ENCODE measurements around the gene GDPD5. TPM values are rescaled to one million over a fixed set of nuclear protein-coding genes. Genes with fewer than 3 reads are reported as not detected.

The GDPD5 gene
- total and polyA plus RNA-seq, 9 of the 15 experiments (the other 6 are each of a cell fraction or from before 2014, with no cell fraction given) = 0.32 to 27.3 (median 8.0) TPM

DNA sequence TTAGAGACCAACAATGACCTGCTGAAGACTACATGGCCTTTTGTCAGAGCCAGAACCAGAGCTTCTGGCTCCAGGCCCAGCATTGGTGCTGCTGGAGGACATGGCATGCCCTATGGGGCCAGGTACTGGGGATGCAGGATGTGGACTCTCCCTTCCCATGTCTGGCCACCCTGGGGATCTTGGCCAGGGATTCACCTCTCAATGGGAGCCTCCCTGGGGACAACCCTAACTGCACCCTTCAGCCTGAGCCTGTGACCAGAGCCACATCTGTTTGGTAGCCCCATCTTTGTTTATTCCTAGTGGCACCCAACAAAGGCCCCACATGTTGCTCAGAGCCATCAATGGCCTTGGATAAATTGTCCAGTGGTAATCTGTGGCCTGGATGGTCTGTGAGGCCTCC is 98.6 kb downstream of the GDPD5 start:
- no TSS peak for BruUV-seq (replicated peaks)
- H3K79me2 ChIP-seq (ENCODE audit: control insufficient read depth, insufficient read depth, low read length) = no peaks in the 10 kb centered on the region
- H3K27ac ChIP-seq (ENCODE audit: extremely low read depth, low read depth, low read length) = no peak overlapping the region
- H3K4me3 ChIP-seq = no peak overlapping the region
- DNase-seq (ENCODE audit: extremely low read depth in 1 of 4, low spot score in 3 of 4) = no peak
- intact Hi-C loops (cut with micrococcal nuclease) = no loop called here
- no peak for ATAC-seq
- H2AFZ ChIP-seq (ENCODE audit: low read depth, low read length) = no peak overlapping the region
- no peak overlapping the region for H3K4me2 ChIP-seq (ENCODE audit: insufficient read depth, low read length)
- no peak for TF ChIP-seq POU5F1 (IDR thresholded peaks at IDR 0.05; ENCODE audit: borderline replicate concordance, low read depth, low read length, partially characterized antibody)
- no peak for TF ChIP-seq GATAD2A (IDR thresholded peaks at IDR 0.05)
- TF ChIP-seq, protein P1, sequence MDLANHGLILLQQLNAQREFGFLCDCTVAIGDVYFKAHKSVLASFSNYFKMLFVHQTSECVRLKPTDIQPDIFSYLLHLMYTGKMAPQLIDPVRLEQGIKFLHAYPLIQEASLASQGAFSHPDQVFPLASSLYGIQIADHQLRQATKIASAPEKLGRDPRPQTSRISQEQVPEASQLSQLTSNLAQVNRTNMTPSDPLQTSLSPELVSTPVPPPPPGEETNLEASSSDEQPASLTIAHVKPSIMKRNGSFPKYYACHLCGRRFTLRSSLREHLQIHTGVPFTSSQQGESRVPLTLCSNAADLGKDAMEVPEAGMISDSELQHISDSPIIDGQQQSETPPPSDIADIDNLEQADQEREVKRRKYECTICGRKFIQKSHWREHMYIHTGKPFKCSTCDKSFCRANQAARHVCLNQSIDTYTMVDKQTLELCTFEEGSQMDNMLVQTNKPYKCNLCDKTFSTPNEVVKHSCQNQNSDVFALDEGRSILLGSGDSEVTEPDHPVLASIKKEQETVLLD (IDR thresholded peaks at IDR 0.05) = no peak
- TF ChIP-seq CCAR2 (IDR thresholded peaks at IDR 0.05; ENCODE audit: low read depth, low read length) = no peak
- no peak for TF ChIP-seq ZNF184 (CRISPR knock-in tag; IDR thresholded peaks at IDR 0.05)
- TF ChIP-seq SIRT6 (IDR thresholded peaks at IDR 0.05; ENCODE audit: low read depth, low read length) = no peak
- TF ChIP-seq MAZ (CRISPR knock-in tag; conservative IDR thresholded peaks at IDR 0.05 in 1 of 2, IDR thresholded peaks at IDR 0.05 in 1 of 2) = no peak
- no peak for TF ChIP-seq ZZZ3 (IDR thresholded peaks at IDR 0.05)
- TF ChIP-seq, protein P2, sequence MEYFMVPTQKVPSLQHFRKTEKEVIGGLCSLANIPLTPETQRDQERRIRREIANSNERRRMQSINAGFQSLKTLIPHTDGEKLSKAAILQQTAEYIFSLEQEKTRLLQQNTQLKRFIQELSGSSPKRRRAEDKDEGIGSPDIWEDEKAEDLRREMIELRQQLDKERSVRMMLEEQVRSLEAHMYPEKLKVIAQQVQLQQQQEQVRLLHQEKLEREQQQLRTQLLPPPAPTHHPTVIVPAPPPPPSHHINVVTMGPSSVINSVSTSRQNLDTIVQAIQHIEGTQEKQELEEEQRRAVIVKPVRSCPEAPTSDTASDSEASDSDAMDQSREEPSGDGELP (CRISPR knock-in tag; IDR thresholded peaks at IDR 0.05; ENCODE audit: borderline replicate concordance) = no peak
- TF ChIP-seq TOE1 (IDR thresholded peaks at IDR 0.05; ENCODE audit: borderline replicate concordance) = no peak
- TF ChIP-seq TOE1 (CRISPR knock-in tag; IDR thresholded peaks at IDR 0.05; ENCODE audit: borderline replicate concordance, low read depth) = no peak
- no peak for TF ChIP-seq TEAD4 (IDR thresholded peaks at IDR 0.05; ENCODE audit: low read length)
- no peak for TF ChIP-seq TEAD4 (CRISPR knock-in tag; IDR thresholded peaks at IDR 0.05; ENCODE audit: borderline replicate concordance)
- TF ChIP-seq ZNF384 (IDR thresholded peaks at IDR 0.05; ENCODE audit: low read depth, low read length) = no peak
- TF ChIP-seq, protein P3, sequence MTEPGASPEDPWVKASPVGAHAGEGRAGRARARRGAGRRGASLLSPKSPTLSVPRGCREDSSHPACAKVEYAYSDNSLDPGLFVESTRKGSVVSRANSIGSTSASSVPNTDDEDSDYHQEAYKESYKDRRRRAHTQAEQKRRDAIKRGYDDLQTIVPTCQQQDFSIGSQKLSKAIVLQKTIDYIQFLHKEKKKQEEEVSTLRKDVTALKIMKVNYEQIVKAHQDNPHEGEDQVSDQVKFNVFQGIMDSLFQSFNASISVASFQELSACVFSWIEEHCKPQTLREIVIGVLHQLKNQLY (CRISPR knock-in tag; conservative IDR thresholded peaks at IDR 0.05) = no peak
- TF ChIP-seq ZNF311 (CRISPR knock-in tag; IDR thresholded peaks at IDR 0.05) = no peak
- H3K9me3 ChIP-seq (replicated peaks; ENCODE audit: control insufficient read depth, insufficient read depth, low read depth, low read length) = no peaks in the 10 kb centered on the region
- H4K20me1 ChIP-seq (replicated peaks; ENCODE audit: control insufficient read depth, insufficient read depth, low read length) = peaks cover 10% of the 10 kb centered on the region; the same call in 1 of the 2 replicates
- H3K9me1 ChIP-seq (ENCODE audit: control insufficient read depth, insufficient read depth, low read length) = peaks cover 5% of the 10 kb centered on the region
- ChIA-PET POLR2A (interaction anchor here (1.0 kb wide), 1 partner anchor 28 kb away, joined by 3 read pairs; the partner anchor contains the start of gene RPS3), CTCF (ENCODE audit: low intra/inter-chr PET ratio) (no interaction called here)
- 0 out of 3 replicates have a peak, but pooled peaks cover 7% of the 10 kb centered on the region for H3K36me3 ChIP-seq (ENCODE audit: control insufficient read depth, insufficient read depth, low read length)
- H3K9ac ChIP-seq (ENCODE audit: insufficient read depth in 1 of 2, low read depth in 2 of 2, low read length in 2 of 2) = 0 out of 4 replicates have a peak overlapping the region, but pooled peaks of 1 of the 2 experiments have one; percentile 40
- no peak for FAIRE-seq
- H3K27me3 ChIP-seq (ENCODE audit: control insufficient read depth in 2 of 2, insufficient read depth in 2 of 2, low read length in 2 of 2) = peaks cover 4 to 13% of the 10 kb centered on the region in 2 experiments; a peak in 3 of 5 replicates
- H3K4me1 ChIP-seq (replicated peaks in 1 of 2; ENCODE audit: control insufficient read depth in 2 of 2, insufficient read depth in 2 of 2, low read length in 2 of 2) = peaks cover 12 to 17% of the 10 kb centered on the region in 2 experiments; a peak in 4 of 5 replicates
- in situ Hi-C loops (cut with MboI) = loop anchor here (25.0 kb wide), 1 partner anchor 435 kb away; no protein-coding TSS in a partner anchor
